22Rv1 (cell line): Measurements from ENCODE around the gene ASMTL.

Experiments used
- ZFX ChIP-seq: fragments of 450-650 bp; IDR thresholded peaks from 2 replicates; pipeline ENCODE4 v1.6.1; 2017; ENCODE audit warnings: antibody characterized with exemption, borderline replicate concordance
- TF ChIP-seq, protein P1 (sequence below): fragments of 450-650 bp; IDR thresholded peaks from 2 replicates; pipeline ENCODE4 v1.5.1; 2017; ENCODE audit warnings: mild to moderate bottlenecking

- TF ChIP-seq, protein P1, sequence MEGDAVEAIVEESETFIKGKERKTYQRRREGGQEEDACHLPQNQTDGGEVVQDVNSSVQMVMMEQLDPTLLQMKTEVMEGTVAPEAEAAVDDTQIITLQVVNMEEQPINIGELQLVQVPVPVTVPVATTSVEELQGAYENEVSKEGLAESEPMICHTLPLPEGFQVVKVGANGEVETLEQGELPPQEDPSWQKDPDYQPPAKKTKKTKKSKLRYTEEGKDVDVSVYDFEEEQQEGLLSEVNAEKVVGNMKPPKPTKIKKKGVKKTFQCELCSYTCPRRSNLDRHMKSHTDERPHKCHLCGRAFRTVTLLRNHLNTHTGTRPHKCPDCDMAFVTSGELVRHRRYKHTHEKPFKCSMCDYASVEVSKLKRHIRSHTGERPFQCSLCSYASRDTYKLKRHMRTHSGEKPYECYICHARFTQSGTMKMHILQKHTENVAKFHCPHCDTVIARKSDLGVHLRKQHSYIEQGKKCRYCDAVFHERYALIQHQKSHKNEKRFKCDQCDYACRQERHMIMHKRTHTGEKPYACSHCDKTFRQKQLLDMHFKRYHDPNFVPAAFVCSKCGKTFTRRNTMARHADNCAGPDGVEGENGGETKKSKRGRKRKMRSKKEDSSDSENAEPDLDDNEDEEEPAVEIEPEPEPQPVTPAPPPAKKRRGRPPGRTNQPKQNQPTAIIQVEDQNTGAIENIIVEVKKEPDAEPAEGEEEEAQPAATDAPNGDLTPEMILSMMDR, result no peak
- no peak for TF ChIP-seq ZFX
These were observed 15.6 kb upstream of the ASMTL start for GRCh38 chrX:1468250-1468772.
